Occipital lobe (tissue), 2 donors: Measurements from ENCODE around the gene CASP6. TPM values are rescaled to one million over a fixed set of nuclear protein-coding genes. Genes with fewer than 3 reads are reported as not detected.

Experiments
- DNase-seq: peaks from one replicate; lab custom pipeline; 2025; lab: John Stamatoyannopoulos, UW
- total RNA-seq: library from RNA; depleted of rRNA; stranded (reverse); fragments of >200 nt; gene quantifications from one replicate; pipeline ENCODE4 v1.2.3, GENCODE V29; 2014

CASP6 gene
- total RNA-seq = 13.6 TPM

GRCh38 chr4:109702950-109703663 lies at the start of gene CASP6:
TSS of gene CASP6 (minus strand) at chr4:109703445. CDS start at chr4:109703395, 50 bp downstream.
- peak; percentile 66 for DNase-seq

DNA sequence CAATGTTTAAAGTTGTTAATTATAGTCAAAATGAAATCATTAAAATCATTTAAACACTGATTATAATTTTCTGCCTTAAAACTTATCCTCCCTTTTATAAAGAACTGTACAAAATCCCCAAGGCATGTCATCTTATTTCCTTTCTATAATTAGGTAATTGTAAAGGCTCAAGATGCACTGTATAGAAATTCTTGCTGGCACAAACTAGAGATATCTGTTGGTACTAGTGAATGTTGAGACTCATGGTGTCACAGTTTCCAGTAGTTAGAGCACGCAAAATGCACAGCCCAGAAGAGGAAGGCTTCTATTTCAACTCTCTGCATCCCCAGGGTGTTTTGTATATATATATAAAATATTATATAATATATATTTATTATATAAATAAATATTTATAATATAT lies 49.3 kb upstream of the CASP6 start:
- no peak for DNase-seq

GRCh38 chr4:109751852-109752251 lies 48.6 kb upstream of the CASP6 start:
- DNase-seq = no peak

- DNase-seq = no peak
These were observed 47.5 kb upstream of the CASP6 start for GRCh38 chr4:109750652-109751244.

GRCh38 chr4:109749388-109750082 lies 46.3 kb upstream of the CASP6 start:
- DNase-seq = no peak

GRCh38 chr4:109748114-109748513 lies 44.9 kb upstream of the CASP6 start:
- DNase-seq = no peak

DNA sequence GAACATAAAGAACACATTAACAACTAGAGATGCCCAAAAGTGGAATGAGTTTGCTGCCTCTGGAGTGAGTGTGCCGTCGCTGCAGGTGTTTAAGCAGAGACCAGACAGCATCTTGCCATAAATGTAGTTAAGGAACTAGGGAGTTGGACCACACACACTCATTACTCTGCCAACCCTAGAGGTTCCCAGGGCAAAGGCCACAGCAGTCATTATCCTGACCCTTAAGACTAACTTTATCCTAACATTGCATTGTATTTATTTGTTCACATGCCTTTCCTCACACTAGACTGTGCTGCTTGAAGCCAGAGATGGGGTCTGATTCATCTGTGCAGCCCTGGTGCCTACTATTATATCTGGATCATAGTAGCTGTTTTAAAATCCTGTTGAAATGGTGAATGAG lies 43.5 kb upstream of the CASP6 start:
- DNase-seq = no peak

GRCh38 chr4:109745830-109746229 lies 42.6 kb upstream of the CASP6 start:
- DNase-seq = no peak

DNA sequence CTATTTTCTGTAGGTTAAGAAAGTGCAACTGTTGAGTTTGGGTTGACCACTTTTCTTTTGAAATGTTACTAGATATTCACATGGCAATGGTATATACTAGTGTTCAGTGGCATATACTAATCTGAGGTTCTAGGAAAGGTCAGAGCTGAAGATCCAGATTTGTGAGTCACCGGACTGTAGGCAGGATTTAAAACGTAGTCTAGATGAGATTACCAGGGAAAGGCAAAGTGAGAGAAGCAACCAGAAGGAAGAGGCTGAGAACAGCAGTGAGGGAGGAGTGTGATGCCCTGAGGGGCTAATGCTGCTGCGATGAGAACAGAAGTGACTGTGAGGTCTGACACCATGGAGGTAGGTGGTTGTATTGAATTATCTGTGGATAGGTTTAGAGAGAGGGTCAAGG lies 36.3 kb upstream of the CASP6 start:
- DNase-seq = no peak

- DNase-seq = no peak
These were observed 35.0 kb upstream of the CASP6 start for GRCh38 chr4:109738104-109738872.

GRCh38 chr4:109735566-109736365 lies 32.5 kb upstream of the CASP6 start:
- no peak for DNase-seq

DNA sequence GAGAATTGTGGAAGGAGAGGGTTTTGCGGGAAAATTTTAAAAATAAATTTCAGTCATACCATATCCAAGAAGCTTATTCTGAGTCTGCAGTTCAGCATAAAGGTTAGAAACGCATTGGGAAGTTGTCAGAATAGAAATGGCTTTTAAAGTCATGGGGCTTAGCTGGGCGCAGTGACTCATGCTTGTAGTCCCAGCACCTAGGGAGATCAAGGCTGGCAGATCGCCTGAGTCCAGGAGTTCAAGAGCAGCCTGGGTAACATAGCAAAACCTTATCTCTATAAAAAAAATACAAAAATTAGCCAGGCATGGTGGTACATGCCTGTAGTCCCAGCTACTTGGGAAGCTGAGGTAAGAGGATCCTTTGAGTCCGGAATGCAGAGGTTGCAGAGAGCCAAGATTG lies 30.5 kb upstream of the CASP6 start:
- DNase-seq = no peak

DNA sequence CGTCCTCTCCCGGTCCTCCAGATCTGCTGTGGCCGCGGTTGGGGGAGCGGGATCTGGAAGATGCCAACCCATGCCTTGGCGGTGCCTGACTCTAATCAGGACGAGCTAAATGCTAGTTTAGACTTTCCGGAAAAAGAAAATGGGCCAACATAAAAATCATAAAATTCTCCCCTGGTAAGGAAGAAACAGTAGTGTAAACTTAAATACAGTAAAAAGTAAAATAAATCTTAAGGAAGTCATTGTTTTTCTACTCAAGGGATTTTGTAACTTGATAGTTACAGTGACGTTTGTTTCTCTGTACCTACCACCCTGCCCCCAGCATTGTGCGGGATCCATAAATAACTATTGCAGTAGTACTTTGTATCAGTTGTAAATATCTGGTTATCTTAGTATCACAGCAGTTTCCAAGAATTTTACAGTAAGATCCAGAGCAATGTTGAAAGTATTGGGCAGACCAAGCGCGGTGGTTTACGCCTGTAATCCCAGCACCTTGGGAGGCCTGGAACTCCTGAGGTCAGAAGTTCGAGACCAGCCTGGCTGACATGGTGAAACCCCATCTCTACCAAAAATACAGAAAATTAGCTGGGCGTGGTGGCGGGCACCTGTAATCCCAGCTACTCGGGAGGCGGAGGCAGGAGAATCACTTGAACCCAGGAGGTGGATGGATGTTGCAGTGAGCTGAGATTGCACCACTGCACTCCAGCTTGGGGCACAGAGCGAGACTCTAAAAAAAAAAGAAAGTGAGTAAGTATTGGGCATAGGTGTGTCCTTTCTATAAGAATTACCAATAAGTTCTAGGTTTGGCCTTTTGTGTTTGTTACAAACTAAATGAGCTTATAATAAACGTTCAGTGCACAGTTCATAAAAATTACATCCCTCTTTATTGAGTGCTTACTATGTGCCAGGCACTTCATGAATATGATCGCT lies 27.6 kb upstream of the CASP6 start:
- no peak for DNase-seq

DNA sequence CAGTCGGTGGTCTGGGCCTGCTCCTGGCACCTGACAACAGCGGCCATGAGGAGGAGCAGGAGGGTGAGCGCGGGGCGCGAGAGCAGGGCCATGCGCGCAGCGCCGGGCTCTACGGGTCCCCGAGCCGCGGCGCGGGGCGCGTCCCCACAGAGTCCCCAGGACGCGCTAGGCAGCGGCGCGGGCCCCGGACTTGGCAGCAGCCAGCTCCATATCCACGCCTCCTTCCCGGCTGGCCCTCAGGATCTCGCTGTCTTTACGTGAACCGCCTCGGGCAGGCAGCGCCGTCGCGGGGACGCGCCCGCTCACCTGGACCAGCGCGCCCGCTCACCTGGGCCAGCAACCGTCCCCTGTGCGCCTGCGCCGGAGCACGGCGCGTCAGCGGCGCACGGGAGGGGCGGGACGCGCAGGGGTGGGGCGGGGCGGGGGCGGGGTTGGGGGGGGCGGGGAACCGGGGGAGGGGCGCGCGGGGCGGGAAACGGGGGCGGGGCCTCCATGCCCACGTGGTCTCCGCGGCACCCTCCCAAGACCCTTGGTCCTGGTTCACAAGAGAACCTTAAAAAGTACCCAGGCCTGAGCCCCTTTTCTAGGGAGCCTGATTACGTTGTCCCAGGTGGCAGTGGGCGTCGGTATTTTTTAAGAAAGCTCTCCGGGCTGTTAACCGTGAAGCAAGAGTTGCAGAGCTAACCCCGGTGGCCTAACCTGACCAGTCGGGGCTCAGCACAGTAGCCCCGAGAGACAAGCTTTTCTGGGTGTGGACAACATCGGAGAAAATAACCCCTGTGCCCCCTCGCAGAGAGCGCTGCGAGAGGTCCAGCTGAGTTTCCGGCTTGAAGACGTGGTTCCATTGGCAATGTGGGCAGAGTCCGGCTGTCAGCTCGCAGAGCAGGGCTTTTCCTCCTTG lies 26.7 kb upstream of the CASP6 start, which contains the start of gene PLA2G12A:
Gene PLA2G12A, minus strand, starts transcription at position 353 of the 901 bp plus-strand sequence. Its CDS starts 261 bp downstream, at position 92.
- DNase-seq = peak; percentile 53

DNA sequence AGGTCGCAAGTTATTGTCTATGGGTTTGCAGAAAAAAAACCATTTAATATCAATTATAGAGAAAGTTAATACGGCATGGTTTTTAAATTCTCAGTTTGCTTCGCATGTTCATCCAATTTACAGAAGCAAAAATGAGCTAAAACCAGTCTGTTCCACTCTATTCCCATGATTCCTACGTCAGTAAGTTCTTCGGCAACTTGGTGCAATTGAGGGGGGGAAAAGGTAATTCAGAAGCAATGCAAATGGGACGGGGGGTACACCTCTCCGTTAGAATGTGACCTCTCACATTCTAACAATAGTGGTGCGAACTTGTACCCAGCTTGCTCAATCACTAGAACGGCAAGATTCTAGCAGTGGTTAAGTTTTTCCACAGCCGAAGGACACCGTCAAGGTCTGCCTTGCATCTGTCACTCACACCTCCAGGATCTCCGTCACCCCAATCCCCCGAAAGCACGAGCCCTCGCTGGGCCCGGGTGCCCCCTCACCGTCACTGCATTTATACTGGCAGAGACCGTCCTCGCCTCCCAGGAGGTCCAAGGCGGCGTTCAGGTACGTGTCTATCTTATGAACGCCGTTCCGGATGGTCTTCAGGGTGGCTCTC lies 26.0 kb upstream of the CASP6 start:
- DNase-seq = no peak

DNA sequence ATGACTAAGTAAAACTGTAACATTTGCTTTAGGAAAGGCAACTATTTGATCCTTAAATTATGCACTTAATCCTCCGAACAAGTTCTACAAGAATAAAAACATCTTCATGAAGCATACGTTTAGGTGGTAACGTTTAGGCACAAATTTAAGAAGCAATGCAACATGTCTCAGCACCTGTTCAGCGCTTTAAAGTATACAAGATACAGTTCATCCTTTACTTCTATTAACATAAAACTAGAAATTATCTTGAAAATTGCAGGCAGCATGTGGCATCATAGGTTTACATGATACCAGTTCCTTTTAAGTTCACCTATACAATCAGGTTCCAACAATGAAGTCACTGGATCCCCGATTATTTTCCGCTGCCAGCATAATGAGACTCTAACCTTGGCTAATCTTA lies 25.1 kb upstream of the CASP6 start:
- DNase-seq = no peak

GRCh38 chr4:109723110-109723509 lies 19.9 kb upstream of the CASP6 start:
- no peak for DNase-seq

DNA sequence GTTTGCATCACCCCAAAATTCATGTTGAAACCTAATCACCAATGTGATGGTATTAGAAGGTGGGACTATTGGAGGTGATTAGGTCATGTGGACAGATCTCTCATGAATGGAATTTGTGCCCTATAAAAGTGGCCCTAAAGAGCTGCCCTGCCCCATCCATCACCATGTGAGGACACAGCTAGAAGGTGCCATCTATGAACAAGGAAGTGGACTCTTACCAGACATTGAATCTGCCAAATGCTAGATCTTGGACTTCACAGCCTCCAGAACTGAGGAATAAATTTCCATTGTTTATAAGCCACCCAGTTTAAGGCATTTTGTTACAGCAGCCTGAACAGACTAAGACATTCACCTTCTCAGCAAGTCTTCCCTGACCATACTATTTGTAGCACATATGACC lies 19.1 kb upstream of the CASP6 start:
- no peak for DNase-seq
